Mucosa of descending colon (tissue), 3 donors: Measurements from ENCODE around the gene ZDHHC9. TPM values are rescaled to one million over a fixed set of nuclear protein-coding genes. Genes with fewer than 3 reads are reported as not detected.
A peak's percentile ranks its signal among the peaks of the same experiment; 100 is the strongest.

Experiments
- ATAC-seq: fragments of 200-7000 bp; cut with Tn5 transposase; one replicate; pipeline ENCODE4 v1.9.1; 2020; ENCODE audit warnings: mild to moderate bottlenecking, moderate library complexity
- DNase-seq, 3 donors: peaks; one replicate each; pipeline ENCODE4 v3.0.0-alpha.2; 2020
- H3K36me3 ChIP-seq: fragments of 200-600 bp; one replicate; pipeline ENCODE4 v1.8.0; 2021; ENCODE audit warnings: low read depth, mild to moderate bottlenecking
- H3K4me1 ChIP-seq: fragments of 200-600 bp; one replicate; pipeline ENCODE4 v1.8.0; 2021; ENCODE audit warnings: low read depth, mild to moderate bottlenecking
- H3K4me3 ChIP-seq: fragments of 200-600 bp; one replicate; pipeline ENCODE4 v1.8.0; 2021; ENCODE audit warnings: mild to moderate bottlenecking
- H3K9me3 ChIP-seq: fragments of 200-600 bp; one replicate; pipeline ENCODE4 v1.8.0; 2021; ENCODE audit warnings: mild to moderate bottlenecking
- CTCF ChIP-seq: fragments of 200-600 bp; IDR thresholded peaks from one replicate; pipeline ENCODE4 v1.8.0; 2022; ENCODE audit warnings: antibody characterized with exemption, mild to moderate bottlenecking
- intact Hi-C, 2 donors: fragments of 100-400 bp; cut with DNase I in 1 of 2; cut with micrococcal nuclease in 1 of 2; formaldehyde crosslinking; loops; one replicate each; pipeline versions ENCODE4 v1.11.0 to v1.11.1; 2022; cut with DNase I, micrococcal nuclease
- total RNA-seq, 3 donors: library from RNA; stranded (reverse); fragmentation: NEBNext Ultra II Directional in 2 of 3; extraction: Animal tissue kit (Norgen Biotek cat#: 25700) in 2 of 3; gene quantifications; one replicate each; pipeline versions ENCODE4 v1.2.1 to v1.2.4, GENCODE V29; 2021 to 2023
- donor health status: DM: no; HTN: no; CAD: no; lungs with moderate emphysema.
- donor health status: DM: no; HTN: no; CAD: no.
- donor health status: DM: no; HTN: yes; CAD: no.

Gene ZDHHC9
- total RNA-seq, 3 donors from 2014 or later = 23.1 to 41.2 (median 33.6) TPM

- ATAC-seq = no peak
- DNase-seq = no peak
- intact Hi-C loops = no loop called here
- Histone ChIP-seq H3K4me1 (no peaks in the 10 kb centered on the region), H3K9me3 (no peaks in the 10 kb centered on the region), H3K36me3 (no peaks in the 10 kb centered on the region), H3K4me3 (no peak overlapping the region)
- no peak for TF ChIP-seq CTCF
Measured at GRCh38 chrX:129836827-129837226, 6.9 kb downstream of the ZDHHC9 start.

GRCh38 chrX:129833153-129833990 is 10.3 kb downstream of the ZDHHC9 start:
- intact Hi-C loops = no loop called here
- no peaks in the 10 kb centered on the region for H3K9me3 ChIP-seq
- no peak for ATAC-seq

GRCh38 chrX:129831091-129831885 is 12.4 kb downstream of the ZDHHC9 start:
- Histone ChIP-seq H3K9me3 (no peaks in the 10 kb centered on the region), H3K36me3 (no peaks in the 10 kb centered on the region), H3K4me1 (no peaks in the 10 kb centered on the region), H3K4me3 (no peak overlapping the region)
- TF ChIP-seq CTCF = no peak
- peak; percentile 79 for ATAC-seq
- intact Hi-C loops = no loop called here
- peak in 1 of 3 donors; percentile 16 for DNase-seq

More at GRCh38 chrX:129833153-129833990, 10.3 kb downstream of the ZDHHC9 start:
- H3K4me3 ChIP-seq = no peak overlapping the region
- H3K4me1 ChIP-seq = no peaks in the 10 kb centered on the region
- no peak for TF ChIP-seq CTCF
- no peak for DNase-seq
- H3K36me3 ChIP-seq = no peaks in the 10 kb centered on the region

DNA sequence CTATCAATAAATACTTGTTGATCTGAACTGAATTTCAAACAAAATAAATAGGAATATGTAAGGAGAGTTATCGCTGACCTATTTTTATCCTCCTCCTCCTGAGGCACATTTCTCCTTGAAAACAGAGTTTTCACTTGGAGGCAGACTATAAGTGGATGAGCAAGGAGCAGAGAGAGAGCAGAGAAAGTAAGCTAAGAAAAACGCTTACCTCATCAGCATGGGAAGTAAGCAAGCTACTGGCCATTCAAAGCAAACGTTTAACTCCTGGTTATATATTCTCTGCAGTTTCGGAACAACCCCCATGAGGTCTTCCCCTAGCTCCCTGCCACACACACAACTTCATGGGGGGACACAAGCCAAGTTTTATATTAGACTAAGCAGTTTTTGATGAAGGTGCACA is 13.2 kb downstream of the ZDHHC9 start:
- intact Hi-C loops = no loop called here
- no peaks in the 10 kb centered on the region for H3K36me3 ChIP-seq
- no peak for ATAC-seq
- DNase-seq = no peak
- H3K4me1 ChIP-seq = no peaks in the 10 kb centered on the region
- H3K9me3 ChIP-seq = no peaks in the 10 kb centered on the region
- TF ChIP-seq CTCF = no peak
- H3K4me3 ChIP-seq = no peak overlapping the region

DNA sequence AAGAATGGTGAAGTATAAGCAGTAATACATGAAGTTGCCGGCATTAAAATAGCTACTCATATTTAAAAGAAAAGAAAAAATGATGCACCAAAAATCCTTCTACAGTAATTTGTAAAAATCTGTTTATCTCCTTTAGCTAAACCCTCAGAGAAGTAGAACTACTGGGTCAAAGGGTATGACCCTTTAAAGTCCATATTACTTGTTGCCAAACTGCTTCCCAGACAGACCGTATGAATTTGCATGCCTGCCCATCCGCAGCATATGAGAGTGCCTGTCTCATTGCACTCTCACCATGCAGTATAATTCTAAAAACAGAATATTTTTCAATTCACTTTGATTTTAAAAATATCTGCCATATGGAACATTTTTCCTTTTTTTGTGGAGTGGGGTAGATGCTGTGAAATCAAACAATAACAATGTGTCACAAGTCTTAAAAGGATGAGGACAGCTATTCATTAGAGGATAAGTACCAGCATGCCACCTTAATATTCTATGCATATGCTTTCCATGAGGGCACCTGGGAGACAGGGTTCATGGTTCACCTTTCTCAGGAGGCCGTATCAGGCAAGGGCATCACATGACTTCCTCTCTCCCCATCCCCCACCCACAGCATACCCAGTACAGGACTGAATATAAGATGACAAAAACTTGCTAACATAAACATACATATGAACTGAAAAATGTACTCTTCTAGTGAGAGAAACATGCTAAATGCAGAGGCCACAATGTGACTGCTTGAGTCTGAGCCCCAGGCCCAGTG is 17.8 kb downstream of the ZDHHC9 start:
- Histone ChIP-seq H3K4me1 (no peaks in the 10 kb centered on the region), H3K4me3 (no peak overlapping the region), H3K36me3 (no peaks in the 10 kb centered on the region), H3K9me3 (no peaks in the 10 kb centered on the region)
- TF ChIP-seq CTCF = no peak
- intact Hi-C loops = no loop called here
- ATAC-seq (peak; percentile 73), DNase-seq (peak in 1 of 3 donors; percentile 59)
